B cell (primary cell): ENCODE measurements around the gene APMAP. TPM values are rescaled to one million over a fixed set of nuclear protein-coding genes. Genes with fewer than 3 reads are reported as not detected.
A peak's percentile ranks its signal among the peaks of the same experiment; 100 is the strongest.

Experiments
- ATAC-seq: fragments of 200-7000 bp; cut with Tn5 transposase; one replicate; pipeline ENCODE4 v1.10.0; 2021; ENCODE audit warnings: low read depth, mild to moderate bottlenecking, moderate number of reproducible peaks, moderate library complexity
- CTCF ChIA-PET: fragments of 350-600 bp; sonication (Branson Sonifier 250); formaldehyde crosslinking; loops from one replicate; lab custom pipeline; 2021; ENCODE audit warnings: antibody characterized with exemption, inconsistent platforms; lab: Charles Lee
- POLR2A ChIA-PET: fragments of 350-600 bp; sonication (Branson Sonifier 250); formaldehyde crosslinking; loops from one replicate; lab custom pipeline; 2021; ENCODE audit warnings: antibody characterized with exemption; lab: Charles Lee
- DNase-seq: peaks from one replicate; pipeline ENCODE4 v3.0.0; 2013
- H2AFZ ChIP-seq: 2 replicates; pipeline ENCODE4 v1.6.1; 2012; ENCODE audit warnings: mild to moderate bottlenecking, low read depth, low read length; ENCODE audit not compliant: insufficient read depth, poor library complexity, severe bottlenecking
- H3K27ac ChIP-seq, 2 donors: 1 replicate in 1 of 2; 2 replicates in 1 of 2; pipeline ENCODE4 v1.5.1; 2012 to 2013; ENCODE audit warnings: low read length in 2 of 2, mild to moderate bottlenecking in 2 of 2, moderate library complexity in 1 of 2
- H3K27me3 ChIP-seq, 4 experiments: fragments of 200-600 bp in 1 of 4; sonication (generic) in 1 of 4; replicated peaks in 1 of 4; 1 replicate in 2 of 4; 2 replicates in 2 of 4; pipeline versions ENCODE4 v1.6.1 to v1.7.0; 2013 to 2016; ENCODE audit warnings: low read length in 3 of 4, mild to moderate bottlenecking in 2 of 4, mixed read lengths in 1 of 4, moderate library complexity in 1 of 4; ENCODE audit not compliant: insufficient read depth in 4 of 4, control insufficient read depth in 3 of 4; ENCODE audit errors: control extremely low read depth in 1 of 4
- H3K36me3 ChIP-seq, 2 experiments: replicated peaks in 1 of 2; 1 replicate in 1 of 2; 2 replicates in 1 of 2; pipeline versions ENCODE4 v1.6.1 to v1.7.1; 2013; ENCODE audit warnings: low read length in 1 of 2; ENCODE audit not compliant: insufficient read depth in 2 of 2, control insufficient read depth in 1 of 2; ENCODE audit errors: control extremely low read depth in 1 of 2, extremely low read depth in 1 of 2
- H3K4me1 ChIP-seq, 2 donors: fragments of 200-600 bp in 1 of 2; sonication (generic) in 1 of 2; 1 replicate in 1 of 2; 2 replicates in 1 of 2; pipeline versions ENCODE4 v1.5.1 to v1.6.1; 2013 to 2017; ENCODE audit warnings: low read length in 2 of 2; ENCODE audit not compliant: control insufficient read depth in 2 of 2, insufficient read depth in 2 of 2
- H3K4me2 ChIP-seq: replicated peaks from 2 replicates; pipeline ENCODE3; 2012; ENCODE audit warnings: mild to moderate bottlenecking, low read depth, low read length; ENCODE audit not compliant: poor library complexity, severe bottlenecking
- H3K4me3 ChIP-seq, 5 experiments: fragments of 200-600 bp in 1 of 5; sonication (generic) in 1 of 5; 1 replicate in 3 of 5; 2 replicates in 2 of 5; pipeline versions ENCODE4 v1.5.1 to v1.7.0; 2011 to 2016; ENCODE audit warnings: low read length in 4 of 5, mild to moderate bottlenecking in 4 of 5, low read depth in 2 of 5, control low read depth in 1 of 5, moderate library complexity in 1 of 5; ENCODE audit not compliant: insufficient read depth in 1 of 5; ENCODE audit errors: control extremely low read depth in 1 of 5, extremely low read depth in 1 of 5
- H3K79me2 ChIP-seq: fragments of 200-600 bp; sonication (generic); one replicate; pipeline ENCODE4 v1.6.0; 2016; ENCODE audit warnings: low read length; ENCODE audit not compliant: control insufficient read depth, insufficient read depth
- H3K9ac ChIP-seq: fragments of 200-600 bp; sonication (generic); 2 replicates; pipeline ENCODE4 v1.6.1; 2017; ENCODE audit warnings: mild to moderate bottlenecking, low read length, moderate library complexity
- H3K9me3 ChIP-seq, 3 donors: one replicate each; pipeline versions ENCODE4 v1.6.1 to v1.7.1; 2013; ENCODE audit warnings: low read length in 2 of 3; ENCODE audit not compliant: control insufficient read depth in 2 of 3, insufficient read depth in 1 of 3; ENCODE audit errors: control extremely low read depth in 1 of 3
- H4K20me1 ChIP-seq: 2 replicates; pipeline ENCODE4 v1.6.0; 2012; ENCODE audit warnings: mild to moderate bottlenecking, low read length; ENCODE audit not compliant: insufficient read depth, control insufficient read depth, poor library complexity, severe bottlenecking
- H3K27ac Mint-ChIP-seq: one replicate; pipeline ENCODE4 v1.8.0; 2021; ENCODE audit warnings: mixed read lengths
- H3K27me3 Mint-ChIP-seq: one replicate; pipeline ENCODE4 v1.8.0; 2021; ENCODE audit warnings: mixed read lengths
- H3K4me1 Mint-ChIP-seq: one replicate; pipeline ENCODE4 v1.8.0; 2021; ENCODE audit warnings: mixed read lengths
- H3K4me3 Mint-ChIP-seq: one replicate; pipeline ENCODE4 v1.8.0; 2021; ENCODE audit warnings: mixed read lengths
- H3K9me3 Mint-ChIP-seq: one replicate; pipeline ENCODE4 v1.8.0; 2022; ENCODE audit warnings: mixed read lengths; ENCODE audit not compliant: insufficient read depth
- CTCF ChIP-seq: fragments of 200-600 bp; IDR thresholded peaks from one replicate; pipeline ENCODE4 v1.8.0; 2022; ENCODE audit warnings: antibody characterized with exemption, mild to moderate bottlenecking
- EZH2 ChIP-seq: IDR thresholded peaks from 2 replicates; pipeline ENCODE4 v1.6.1; 2012; ENCODE audit warnings: borderline replicate concordance, low read depth, mild to moderate bottlenecking, moderate library complexity, low read length; ENCODE audit not compliant: insufficient read depth, poor library complexity, severe bottlenecking
- WGBS: methylation state at CpG from one replicate; pipeline ENCODE4 v1.1.5; 2013; ENCODE audit warnings: missing lambda C conversion rate; ENCODE audit not compliant: insufficient coverage; 5-methylcytosine and 5-hydroxymethylcytosine counted together
- intact Hi-C: fragments of 100-400 bp; cut with micrococcal nuclease; formaldehyde crosslinking; loops from one replicate; pipeline ENCODE4 v1.10.0; 2022
- polyA plus RNA-seq: library from polyadenylated mRNA; depleted of rRNA; stranded (reverse); fragments of >200 nt; gene quantifications from 2 replicates; pipeline ENCODE4 v1.2.3, GENCODE V29; 2012
- total RNA-seq, 2 donors: library from RNA; stranded (reverse); fragments of 120-200 nt in 1 of 2; gene quantifications; 1 replicate in 1 of 2; 2 replicates in 1 of 2; pipeline versions ENCODE4 v1.2.3 to v1.2.4, GENCODE V29; 2013 to 2022

APMAP gene
- total and polyA plus RNA-seq, 2 donors (not counting 1 experiment from before 2014, with no cell fraction given) = 9.1 to 28.0 TPM

- H3K4me2 ChIP-seq = no peak overlapping the region
- H3K36me3 ChIP-seq = no peaks in the 10 kb centered on the region
- no peaks in the 10 kb centered on the region for H3K79me2 ChIP-seq
- no peak for DNase-seq
- H3K27ac ChIP-seq = no peak overlapping the region
- H3K9me3 ChIP-seq = peaks cover 0 to 6% (median 0%) of the 10 kb centered on the region in 3 donors
- no peak overlapping the region for H3K4me3 Mint-ChIP-seq
- H3K27me3 Mint-ChIP-seq = peaks cover 15% of the 10 kb centered on the region
- H3K4me3 ChIP-seq = peak overlapping the region in 1 of 5 experiments; percentile 12
- intact Hi-C loops = no loop called here
- peaks cover 5 to 12% of the 10 kb centered on the region in 2 donors for H3K4me1 ChIP-seq
- CTCF ChIA-PET = no interaction called here
- peaks cover 0 to 6% (median 2%) of the 10 kb centered on the region in 4 experiments for H3K27me3 ChIP-seq
- peaks cover 3% of the 10 kb centered on the region for H3K9me3 Mint-ChIP-seq
- no peak overlapping the region for H3K27ac Mint-ChIP-seq
- POLR2A ChIA-PET = no interaction called here
- H3K4me1 Mint-ChIP-seq = peaks cover 18% of the 10 kb centered on the region
- no peak for ATAC-seq
- H3K9ac ChIP-seq = no peak overlapping the region
- H4K20me1 ChIP-seq = no peaks in the 10 kb centered on the region
- TF ChIP-seq CTCF = no peak
- no peak for TF ChIP-seq EZH2
- no peak overlapping the region for H2AFZ ChIP-seq
- 88% methylated on average over 10 of the region's 12 CpGs for WGBS
Observed at GRCh38 chr20:24952376-24953208, 40.0 kb downstream of the APMAP start.

GRCh38 chr20:24951536-24952083 lies 40.9 kb downstream of the APMAP start:
- ChIA-PET CTCF (no interaction called here), POLR2A (no interaction called here)
- Histone ChIP-seq H3K27me3 (peaks cover 0 to 6% (median 2%) of the 10 kb centered on the region in 4 experiments), H3K9ac (no peak overlapping the region), H3K36me3 (no peaks in the 10 kb centered on the region), H3K27ac (no peak overlapping the region), H3K4me2 (no peak overlapping the region), H3K4me3 (peak overlapping the region in 1 of 5 experiments; percentile 12), H4K20me1 (no peaks in the 10 kb centered on the region), H3K4me1 (peaks cover 5 to 12% of the 10 kb centered on the region in 2 donors), H3K79me2 (no peaks in the 10 kb centered on the region), H3K9me3 (peaks cover 0 to 6% (median 0%) of the 10 kb centered on the region in 3 donors), H2AFZ (no peak overlapping the region)
- H3K9me3 Mint-ChIP-seq = peaks cover 8% of the 10 kb centered on the region
- 70% methylated on average over 8 of the region's 11 CpGs for WGBS
- ATAC-seq (no peak), DNase-seq (no peak)
- TF ChIP-seq CTCF = no peak
- TF ChIP-seq EZH2 = no peak
- intact Hi-C loops = no loop called here
- peaks cover 18% of the 10 kb centered on the region for H3K4me1 Mint-ChIP-seq
- peaks cover 23% of the 10 kb centered on the region for H3K27me3 Mint-ChIP-seq
- H3K27ac Mint-ChIP-seq = no peak overlapping the region
- no peak overlapping the region for H3K4me3 Mint-ChIP-seq
